Astrocyte (in vitro differentiated cells and primary cell): Measurements from ENCODE around the gene CDRT4. TPM values are rescaled to one million over a fixed set of nuclear protein-coding genes. Genes with fewer than 3 reads are reported as not detected.

Experiments
- DNase-seq: peaks from one replicate; pipeline ENCODE4 v3.0.0-alpha.2; 2010; ENCODE audit warnings: low read depth
- FAIRE-seq: peaks from 2 replicates; lab custom pipeline; 2011; peaks lifted over from hg19 to GRCh38; lab: Jason Lieb, UNC
- H2AFZ ChIP-seq: 2 replicates; pipeline ENCODE4 v1.6.0; 2012; ENCODE audit warnings: low read depth, low read length, inconsistent platforms
- H3K27ac ChIP-seq: 2 replicates; pipeline ENCODE4 v1.5.1; 2011; ENCODE audit warnings: low read depth, low read length, inconsistent platforms
- H3K27me3 ChIP-seq: 2 replicates; pipeline ENCODE4 v1.6.0; 2011; ENCODE audit warnings: low read length, inconsistent platforms; ENCODE audit not compliant: insufficient read depth
- H3K36me3 ChIP-seq: 2 replicates; pipeline ENCODE4 v1.5.1; 2011; ENCODE audit warnings: low read length, inconsistent platforms; ENCODE audit not compliant: insufficient read depth
- H3K4me1 ChIP-seq: 2 replicates; pipeline ENCODE4 v1.5.1; 2011; ENCODE audit warnings: low read length, inconsistent platforms; ENCODE audit not compliant: insufficient read depth
- H3K4me2 ChIP-seq: 2 replicates; pipeline ENCODE4 v1.6.0; 2012; ENCODE audit warnings: low read length, inconsistent platforms
- H3K4me3 ChIP-seq: 2 replicates; pipeline ENCODE4 v1.5.1; 2011; ENCODE audit warnings: low read depth, mild to moderate bottlenecking, low read length, inconsistent platforms; ENCODE audit not compliant: insufficient read depth
- H3K79me2 ChIP-seq: 2 replicates; pipeline ENCODE4 v1.6.0; 2012; ENCODE audit warnings: mild to moderate bottlenecking, low read length, inconsistent platforms; ENCODE audit not compliant: insufficient read depth
- H3K9ac ChIP-seq: 2 replicates; pipeline ENCODE4 v1.6.0; 2012; ENCODE audit warnings: mild to moderate bottlenecking, low read length, inconsistent platforms
- H3K9me3 ChIP-seq: 2 replicates; pipeline ENCODE4 v1.5.1; 2012; ENCODE audit warnings: low read depth, mild to moderate bottlenecking, low read length, inconsistent platforms; ENCODE audit not compliant: insufficient read depth
- H4K20me1 ChIP-seq: 2 replicates; pipeline ENCODE4 v1.6.0; 2012; ENCODE audit warnings: low read length, inconsistent platforms; ENCODE audit not compliant: insufficient read depth
- H3K27ac Mint-ChIP-seq: one replicate; pipeline ENCODE4 v1.8.0; 2021; ENCODE audit warnings: mild to moderate bottlenecking, mixed read lengths; ENCODE audit not compliant: unreplicated experiment
- H3K27me3 Mint-ChIP-seq: one replicate; pipeline ENCODE4 v1.8.0; 2021; ENCODE audit warnings: low read depth, mixed read lengths; ENCODE audit not compliant: unreplicated experiment
- H3K36me3 Mint-ChIP-seq: one replicate; pipeline ENCODE4 v1.8.0; 2021; ENCODE audit warnings: low read depth, mixed read lengths; ENCODE audit not compliant: unreplicated experiment
- H3K4me1 Mint-ChIP-seq: one replicate; pipeline ENCODE4 v1.8.0; 2021; ENCODE audit warnings: low read depth, mixed read lengths; ENCODE audit not compliant: unreplicated experiment
- H3K4me3 Mint-ChIP-seq: one replicate; pipeline ENCODE4 v1.8.0; 2021; ENCODE audit warnings: mild to moderate bottlenecking, moderate library complexity, mixed read lengths; ENCODE audit not compliant: unreplicated experiment
- H3K9me3 Mint-ChIP-seq: one replicate; pipeline ENCODE4 v1.8.0; 2021; ENCODE audit warnings: mild to moderate bottlenecking, mixed read lengths; ENCODE audit not compliant: unreplicated experiment
- EZH2 ChIP-seq: IDR thresholded peaks from 2 replicates; pipeline ENCODE4 v1.6.1; 2012; ENCODE audit warnings: mild to moderate bottlenecking, low read length, inconsistent platforms; ENCODE audit not compliant: insufficient read depth
- total RNA-seq: library from RNA; stranded (reverse); gene quantifications from 2 replicates; pipeline ENCODE4 v1.2.1, GENCODE V29; 2021
- TF ChIP-seq, protein P1 (sequence below): IDR thresholded peaks from 2 replicates; pipeline ENCODE4 v1.5.1; 2011; ENCODE audit warnings: low read depth, mild to moderate bottlenecking, inconsistent platforms, low read length, moderate library complexity; ENCODE audit not compliant: insufficient read depth

Gene CDRT4
- total RNA-seq, 1 donor from 2014 or later: 8.8 TPM

DNA sequence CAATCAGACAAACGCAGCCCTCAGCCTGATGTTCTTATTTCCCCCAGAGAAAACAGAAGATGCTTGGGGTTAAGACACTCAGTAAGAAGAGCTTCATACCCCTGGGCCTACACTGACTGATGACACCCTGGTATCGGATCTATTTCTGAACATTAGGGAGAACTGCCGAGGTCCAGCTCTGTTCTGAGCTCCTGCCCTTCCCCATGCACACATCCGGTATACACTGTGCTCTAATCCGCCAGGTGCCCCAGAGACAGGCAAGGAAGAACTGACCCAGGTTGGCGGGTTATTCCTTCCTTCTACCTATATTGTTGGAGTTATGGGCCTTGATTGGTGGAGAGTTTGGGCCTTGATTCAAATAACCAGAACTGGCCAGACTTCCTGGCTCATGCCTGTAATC is 68.0 kb downstream of the CDRT4 start:
- Histone ChIP-seq H3K36me3 (no peaks in the 10 kb centered on the region), H3K9ac (no peak overlapping the region), H3K27ac (peak overlapping the region; percentile 28), H3K79me2 (no peaks in the 10 kb centered on the region), H3K4me3 (no peak overlapping the region), H4K20me1 (no peaks in the 10 kb centered on the region), H2AFZ (peak overlapping the region; percentile 57), H3K27me3 (no peaks in the 10 kb centered on the region), H3K4me1 (peaks cover 19% of the 10 kb centered on the region), H3K9me3 (no peaks in the 10 kb centered on the region), H3K4me2 (peak overlapping the region; percentile 79)
- TF ChIP-seq, protein P1, sequence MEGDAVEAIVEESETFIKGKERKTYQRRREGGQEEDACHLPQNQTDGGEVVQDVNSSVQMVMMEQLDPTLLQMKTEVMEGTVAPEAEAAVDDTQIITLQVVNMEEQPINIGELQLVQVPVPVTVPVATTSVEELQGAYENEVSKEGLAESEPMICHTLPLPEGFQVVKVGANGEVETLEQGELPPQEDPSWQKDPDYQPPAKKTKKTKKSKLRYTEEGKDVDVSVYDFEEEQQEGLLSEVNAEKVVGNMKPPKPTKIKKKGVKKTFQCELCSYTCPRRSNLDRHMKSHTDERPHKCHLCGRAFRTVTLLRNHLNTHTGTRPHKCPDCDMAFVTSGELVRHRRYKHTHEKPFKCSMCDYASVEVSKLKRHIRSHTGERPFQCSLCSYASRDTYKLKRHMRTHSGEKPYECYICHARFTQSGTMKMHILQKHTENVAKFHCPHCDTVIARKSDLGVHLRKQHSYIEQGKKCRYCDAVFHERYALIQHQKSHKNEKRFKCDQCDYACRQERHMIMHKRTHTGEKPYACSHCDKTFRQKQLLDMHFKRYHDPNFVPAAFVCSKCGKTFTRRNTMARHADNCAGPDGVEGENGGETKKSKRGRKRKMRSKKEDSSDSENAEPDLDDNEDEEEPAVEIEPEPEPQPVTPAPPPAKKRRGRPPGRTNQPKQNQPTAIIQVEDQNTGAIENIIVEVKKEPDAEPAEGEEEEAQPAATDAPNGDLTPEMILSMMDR: no peak
- TF ChIP-seq EZH2: no peak
- H3K4me3 Mint-ChIP-seq: no peak overlapping the region
- DNase-seq: no peak
- H3K27me3 Mint-ChIP-seq: no peaks in the 10 kb centered on the region
- H3K4me1 Mint-ChIP-seq: peaks cover 31% of the 10 kb centered on the region
- no peak for FAIRE-seq
- H3K27ac Mint-ChIP-seq: peak overlapping the region; percentile 27
- H3K36me3 Mint-ChIP-seq: no peaks in the 10 kb centered on the region
- H3K9me3 Mint-ChIP-seq: no peaks in the 10 kb centered on the region

DNA sequence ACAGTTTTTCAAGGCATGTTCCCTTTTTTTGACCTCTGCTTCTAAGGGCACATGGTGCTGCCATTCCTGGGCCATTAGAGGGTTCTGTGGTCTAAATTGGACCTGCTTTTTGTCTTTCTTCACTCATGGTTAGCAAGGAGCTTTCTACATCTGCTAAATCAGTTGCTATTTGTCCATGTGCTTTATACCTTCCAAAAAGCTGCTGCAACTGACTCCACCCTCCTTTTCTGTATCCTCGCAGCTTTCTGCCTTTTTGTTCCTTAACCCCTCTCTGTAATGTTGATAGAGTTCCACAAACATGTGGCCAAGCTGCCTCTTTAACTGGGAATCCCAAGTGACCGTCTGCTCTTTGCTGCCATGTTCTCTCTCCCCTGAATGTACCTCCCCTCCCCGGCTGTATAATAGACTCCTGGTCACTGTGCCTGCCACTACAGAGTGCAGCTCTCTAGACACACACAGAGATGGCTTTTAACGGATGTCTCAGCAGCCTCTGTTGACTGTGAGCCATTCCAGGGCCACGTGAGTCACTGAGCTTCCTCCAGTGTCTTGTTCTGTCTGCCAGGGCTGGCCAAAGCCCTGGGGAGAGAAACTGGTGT is 68.6 kb downstream of the CDRT4 start:
- Histone ChIP-seq H3K27ac (peak overlapping the region; percentile 28), H3K4me1 (peaks cover 19% of the 10 kb centered on the region), H3K4me2 (peak overlapping the region; percentile 79), H3K36me3 (no peaks in the 10 kb centered on the region), H2AFZ (peak overlapping the region; percentile 57), H3K9ac (peak overlapping the region; percentile 43), H4K20me1 (no peaks in the 10 kb centered on the region), H3K4me3 (peak overlapping the region; percentile 14), H3K27me3 (no peaks in the 10 kb centered on the region), H3K9me3 (no peaks in the 10 kb centered on the region), H3K79me2 (no peaks in the 10 kb centered on the region)
- no peaks in the 10 kb centered on the region for H3K27me3 Mint-ChIP-seq
- H3K4me3 Mint-ChIP-seq: no peak overlapping the region
- H3K36me3 Mint-ChIP-seq: no peaks in the 10 kb centered on the region
- TF ChIP-seq EZH2: no peak
- TF ChIP-seq, protein P1: no peak
- H3K27ac Mint-ChIP-seq: peak overlapping the region; percentile 23
- FAIRE-seq: peak; percentile 50
- peaks cover 2% of the 10 kb centered on the region for H3K9me3 Mint-ChIP-seq
- H3K4me1 Mint-ChIP-seq: peaks cover 25% of the 10 kb centered on the region
- DNase-seq: peak; percentile 59

DNA sequence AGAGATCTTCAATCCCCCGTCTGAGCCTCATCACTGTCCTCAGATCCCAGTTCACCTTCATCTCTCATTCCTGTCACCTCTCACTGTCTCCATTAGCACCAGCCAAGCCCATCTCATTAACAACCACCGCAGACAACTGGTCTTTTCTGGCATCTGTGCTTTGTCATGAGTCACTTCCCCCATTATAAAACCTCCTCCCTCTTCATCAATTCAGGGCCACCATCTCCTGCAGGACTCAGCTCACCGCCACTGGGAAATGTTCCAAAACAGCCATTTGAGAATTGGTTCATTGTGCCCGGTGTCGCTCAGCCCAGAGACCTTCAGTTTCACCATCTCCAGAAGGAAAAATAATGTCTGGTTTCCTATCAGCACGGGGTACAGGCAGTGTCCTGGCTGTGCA is 69.1 kb downstream of the CDRT4 start:
- Mint-ChIP-seq H3K27ac (no peak overlapping the region), H3K27me3 (no peaks in the 10 kb centered on the region)
- FAIRE-seq: peak; percentile 41

More for the DNA sequence above, 69.1 kb downstream of the CDRT4 start:
- no peaks in the 10 kb centered on the region for H3K27me3 ChIP-seq
- DNase-seq: peak; percentile 79
- peak overlapping the region; percentile 43 for H3K9ac ChIP-seq
- H3K9me3 ChIP-seq: no peaks in the 10 kb centered on the region
- H3K36me3 Mint-ChIP-seq: no peaks in the 10 kb centered on the region
- TF ChIP-seq, protein P1: no peak
- TF ChIP-seq EZH2: no peak
- H3K4me1 Mint-ChIP-seq: peaks cover 19% of the 10 kb centered on the region
- H3K4me2 ChIP-seq: peak overlapping the region; percentile 79
- H3K27ac ChIP-seq: peak overlapping the region; percentile 28
- no peaks in the 10 kb centered on the region for H3K36me3 ChIP-seq
- peak overlapping the region; percentile 57 for H2AFZ ChIP-seq
- H4K20me1 ChIP-seq: no peaks in the 10 kb centered on the region
- no peak overlapping the region for H3K4me3 Mint-ChIP-seq
- H3K4me3 ChIP-seq: peak overlapping the region; percentile 14
- no peaks in the 10 kb centered on the region for H3K79me2 ChIP-seq
- H3K4me1 ChIP-seq: peaks cover 19% of the 10 kb centered on the region
- peaks cover 3% of the 10 kb centered on the region for H3K9me3 Mint-ChIP-seq
